Kidney (tissue), 14 donors: Measurements from ENCODE around the gene CRISP2. TPM values are rescaled to one million over a fixed set of nuclear protein-coding genes. Genes with fewer than 3 reads are reported as not detected.

Source experiments
- DNase-seq, 5 donors: peaks; one replicate each; pipeline ENCODE4 v3.0.0-alpha.2; 2013 to 2020
- FAIRE-seq: peaks from 2 replicates; lab custom pipeline; 2012; peaks lifted over from hg19 to GRCh38; lab: Jason Lieb, UNC
- H3K27ac ChIP-seq, 2 donors: one replicate each; pipeline ENCODE4 v1.7.0; 2013; ENCODE audit warnings: low read depth in 2 of 2, low read length in 2 of 2, inconsistent platforms in 1 of 2
- H3K27me3 ChIP-seq: one replicate; pipeline ENCODE4 v1.7.1; 2013; ENCODE audit warnings: low read length, inconsistent platforms; ENCODE audit not compliant: control insufficient read depth, insufficient read depth
- H3K36me3 ChIP-seq, 3 donors: one replicate each; pipeline versions ENCODE4 v1.7.0 to v1.7.1; 2013; ENCODE audit warnings: low read length in 3 of 3, control low read depth in 1 of 3, inconsistent platforms in 1 of 3; ENCODE audit not compliant: insufficient read depth in 3 of 3, control insufficient read depth in 2 of 3
- H3K4me1 ChIP-seq, 3 donors: one replicate each; pipeline versions ENCODE4 v1.7.0 to v1.7.1; 2013; ENCODE audit warnings: low read length in 3 of 3, inconsistent platforms in 1 of 3, low read depth in 1 of 3; ENCODE audit not compliant: control insufficient read depth in 2 of 3, insufficient read depth in 2 of 3
- H3K4me3 ChIP-seq, 3 donors: one replicate each; pipeline versions ENCODE4 v1.7.0 to v1.8.1; 2013; ENCODE audit warnings: low read length in 3 of 3, control low read depth in 1 of 3, inconsistent platforms in 1 of 3
- H3K9ac ChIP-seq, 3 donors: one replicate each; pipeline versions ENCODE4 v1.7.0 to v1.7.1; 2013; ENCODE audit warnings: low read length in 3 of 3, control low read depth in 1 of 3, inconsistent platforms in 1 of 3
- H3K9me3 ChIP-seq, 3 donors: one replicate each; pipeline versions ENCODE4 v1.7.0 to v1.7.1; 2013; ENCODE audit warnings: low read length in 3 of 3, control low read depth in 1 of 3, inconsistent platforms in 1 of 3; ENCODE audit not compliant: control insufficient read depth in 2 of 3, insufficient read depth in 1 of 3
- intact Hi-C: fragments of 100-400 bp; cut with DNase I; formaldehyde crosslinking; loops from one replicate; pipeline ENCODE4 v1.11.1; 2022
- polyA plus RNA-seq: library from polyadenylated mRNA; stranded (reverse); fragments of 350-450 nt; fragmentation: Illumina TruSeq; extraction: RNeasy Lipid Tissue Mini Kit (QIAGEN cat#74804); gene quantifications from one replicate; pipeline ENCODE4 v1.2.3, GENCODE V29; 2014; ENCODE audit warnings: low read depth, low replicate concordance; ENCODE audit not compliant: insufficient read depth
- total RNA-seq: library from RNA; stranded (reverse); fragmentation: NEBNext Ultra II Directional; extraction: Animal tissue kit (Norgen Biotek cat#: 25700); gene quantifications from one replicate; pipeline ENCODE4 v1.2.1, GENCODE V29; 2021
- TF ChIP-seq, protein P1 (sequence below): IDR thresholded peaks from 3 replicates; pipeline ENCODE4 v1.5.1; 2012; ENCODE audit warnings: mild to moderate bottlenecking, moderate library complexity, borderline replicate concordance; ENCODE audit not compliant: insufficient read depth; ENCODE audit errors: extremely low read depth
- donor health status: control.
- donor health status: control.
- donor health status: control.
- donor health status: control.
- donor health status: control.
- donor health status: DM: yes; HTN: yes; CAD: no.
- donor health status: Normal renal cell carcinoma (clear cell type).

Gene CRISP2
- total and polyA plus RNA-seq, 2 donors from 2014 or later, result 1.5 TPM; not detected in 1

GRCh38 chr6:49698478-49698877 is 14.9 kb downstream of the CRISP2 start:
- Histone ChIP-seq H3K36me3 (no peaks in the 10 kb centered on the region), H3K9ac (no peak overlapping the region), H3K27ac (no peak overlapping the region), H3K4me1 (no peaks in the 10 kb centered on the region), H3K27me3 (no peaks in the 10 kb centered on the region), H3K9me3 (peaks cover 0 to under 1% (median 0%) of the 10 kb centered on the region in 3 donors), H3K4me3 (no peak overlapping the region)
- intact Hi-C loops, result no loop called here
- DNase-seq (peak in 1 of 5 donors; percentile 22), FAIRE-seq (no peak)
- TF ChIP-seq, protein P1, sequence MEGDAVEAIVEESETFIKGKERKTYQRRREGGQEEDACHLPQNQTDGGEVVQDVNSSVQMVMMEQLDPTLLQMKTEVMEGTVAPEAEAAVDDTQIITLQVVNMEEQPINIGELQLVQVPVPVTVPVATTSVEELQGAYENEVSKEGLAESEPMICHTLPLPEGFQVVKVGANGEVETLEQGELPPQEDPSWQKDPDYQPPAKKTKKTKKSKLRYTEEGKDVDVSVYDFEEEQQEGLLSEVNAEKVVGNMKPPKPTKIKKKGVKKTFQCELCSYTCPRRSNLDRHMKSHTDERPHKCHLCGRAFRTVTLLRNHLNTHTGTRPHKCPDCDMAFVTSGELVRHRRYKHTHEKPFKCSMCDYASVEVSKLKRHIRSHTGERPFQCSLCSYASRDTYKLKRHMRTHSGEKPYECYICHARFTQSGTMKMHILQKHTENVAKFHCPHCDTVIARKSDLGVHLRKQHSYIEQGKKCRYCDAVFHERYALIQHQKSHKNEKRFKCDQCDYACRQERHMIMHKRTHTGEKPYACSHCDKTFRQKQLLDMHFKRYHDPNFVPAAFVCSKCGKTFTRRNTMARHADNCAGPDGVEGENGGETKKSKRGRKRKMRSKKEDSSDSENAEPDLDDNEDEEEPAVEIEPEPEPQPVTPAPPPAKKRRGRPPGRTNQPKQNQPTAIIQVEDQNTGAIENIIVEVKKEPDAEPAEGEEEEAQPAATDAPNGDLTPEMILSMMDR, result no peak

DNA sequence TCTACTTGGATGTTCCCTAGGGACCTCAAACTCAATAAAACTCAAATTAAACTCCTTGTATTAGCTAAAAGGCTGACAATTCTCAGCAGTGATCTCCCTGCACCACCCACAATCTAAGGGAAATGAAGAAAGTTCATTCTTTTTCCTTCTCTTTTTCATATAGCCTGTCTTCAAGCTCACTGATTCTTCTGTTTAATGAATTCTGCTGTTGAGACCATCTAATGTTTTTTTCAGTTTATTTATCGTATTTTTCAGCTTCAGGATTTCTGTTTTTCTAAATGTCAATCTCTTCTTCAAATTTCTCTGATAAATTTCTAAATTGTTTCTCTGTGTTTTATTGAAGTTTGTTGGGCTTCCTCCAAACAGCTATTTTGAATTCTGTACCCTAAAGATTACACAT is 19.8 kb downstream of the CRISP2 start:
- peaks cover 0 to 2% (median 0%) of the 10 kb centered on the region in 3 donors for H3K9me3 ChIP-seq
- H3K36me3 ChIP-seq, result no peaks in the 10 kb centered on the region
- DNase-seq (no peak), FAIRE-seq (no peak)
- no peak overlapping the region for H3K4me3 ChIP-seq
- TF ChIP-seq, protein P1, result no peak
- no peaks in the 10 kb centered on the region for H3K4me1 ChIP-seq
- H3K27me3 ChIP-seq, result no peaks in the 10 kb centered on the region
- no peak overlapping the region for H3K27ac ChIP-seq
- intact Hi-C loops, result no loop called here
- H3K9ac ChIP-seq, result no peak overlapping the region

DNA sequence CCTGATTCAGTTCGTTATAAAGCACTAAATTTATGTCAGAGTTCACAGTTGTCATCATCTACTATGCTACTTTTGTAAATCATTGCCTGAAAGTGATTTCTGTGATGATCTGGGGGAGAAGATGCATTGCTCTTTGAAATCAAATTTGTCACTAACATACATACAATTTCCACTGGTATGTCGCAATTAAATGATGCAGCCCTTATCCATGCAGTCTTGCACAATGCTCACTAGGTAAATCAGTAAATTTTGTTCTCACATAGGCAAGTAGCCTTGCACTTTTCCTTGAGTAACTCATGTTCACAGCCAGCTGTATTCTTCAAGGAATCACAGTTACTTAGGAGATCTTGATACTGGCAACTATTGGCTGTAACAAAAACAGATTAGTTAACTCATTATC is 20.8 kb downstream of the CRISP2 start:
- H3K4me3 ChIP-seq, result no peak overlapping the region
- FAIRE-seq, result no peak
- H3K9ac ChIP-seq, result no peak overlapping the region
- no peak for DNase-seq
- peaks cover 0 to 2% (median 0%) of the 10 kb centered on the region in 3 donors for H3K9me3 ChIP-seq
- intact Hi-C loops, result no loop called here
- no peaks in the 10 kb centered on the region for H3K4me1 ChIP-seq
- TF ChIP-seq, protein P1, result no peak
- no peaks in the 10 kb centered on the region for H3K36me3 ChIP-seq
- H3K27me3 ChIP-seq, result no peaks in the 10 kb centered on the region
- no peak overlapping the region for H3K27ac ChIP-seq
